Measurements from ENCODE around the gene RPL13. TPM values are rescaled to one million over a fixed set of nuclear protein-coding genes. Genes with fewer than 3 reads are reported as not detected.

The RPL13 gene
- total and polyA plus RNA-seq, 9 of the 15 experiments (the other 6 are each of a cell fraction or from before 2014, with no cell fraction given) = 227 to 6,042 (median 1,633) TPM

DNA sequence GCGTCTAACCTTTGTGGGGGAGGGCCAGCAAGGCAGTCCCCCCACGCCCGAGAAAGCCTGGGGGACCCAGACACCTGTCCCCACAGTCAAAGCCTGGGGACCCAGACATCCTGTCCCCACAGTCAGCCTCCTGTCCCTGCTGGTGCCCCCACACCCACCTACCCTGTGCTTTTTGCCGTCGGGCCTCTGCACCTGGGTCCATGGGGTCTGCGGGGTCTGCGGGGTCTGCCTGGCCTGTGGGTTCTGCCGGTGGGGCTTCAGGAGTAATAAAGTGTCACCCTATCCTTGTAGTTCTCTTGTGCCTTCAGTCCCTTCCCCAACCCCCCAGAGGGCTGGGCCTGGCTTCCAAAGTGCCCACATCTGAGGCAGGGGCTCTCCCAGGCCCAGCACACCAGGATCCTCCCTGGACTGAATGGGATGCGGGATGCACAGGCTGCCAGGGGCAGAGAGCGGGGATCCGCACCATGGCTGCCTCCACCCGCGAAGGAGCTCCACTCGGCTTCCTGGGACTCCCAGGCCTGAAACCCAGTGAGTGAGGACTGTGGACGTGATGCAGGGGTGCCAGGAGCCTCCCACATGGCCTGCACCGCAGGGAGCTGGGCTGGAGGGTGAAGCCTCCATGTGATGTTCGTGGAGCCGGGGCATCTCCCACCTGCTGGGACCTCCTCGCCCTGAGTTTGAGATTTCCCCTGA is 36.6 kb downstream of the RPL13 start:
- H2AFZ ChIP-seq (ENCODE audit: low read depth, low read length) = no peak overlapping the region
- WGBS (ENCODE audit: insufficient coverage, low coverage, missing lambda C conversion rate) = 78% methylated on average over 12 of the region's 19 CpGs
- H3K4me3 ChIP-seq = no peak overlapping the region
- in situ Hi-C loops (cut with MboI) (loop anchor here (10.0 kb wide), 1 partner anchor 268 kb away; no protein-coding TSS in a partner anchor), intact Hi-C loops (cut with micrococcal nuclease) (no loop called here)
- H3K9ac ChIP-seq (ENCODE audit: insufficient read depth in 1 of 2, low read depth in 2 of 2, low read length in 2 of 2) = peak overlapping the region in 1 of 2 experiments; percentile 81; a peak in 2 of 4 replicates
- no peak for TF ChIP-seq LCOR (CRISPR knock-in tag; IDR thresholded peaks at IDR 0.05)
- TF ChIP-seq, protein P1, sequence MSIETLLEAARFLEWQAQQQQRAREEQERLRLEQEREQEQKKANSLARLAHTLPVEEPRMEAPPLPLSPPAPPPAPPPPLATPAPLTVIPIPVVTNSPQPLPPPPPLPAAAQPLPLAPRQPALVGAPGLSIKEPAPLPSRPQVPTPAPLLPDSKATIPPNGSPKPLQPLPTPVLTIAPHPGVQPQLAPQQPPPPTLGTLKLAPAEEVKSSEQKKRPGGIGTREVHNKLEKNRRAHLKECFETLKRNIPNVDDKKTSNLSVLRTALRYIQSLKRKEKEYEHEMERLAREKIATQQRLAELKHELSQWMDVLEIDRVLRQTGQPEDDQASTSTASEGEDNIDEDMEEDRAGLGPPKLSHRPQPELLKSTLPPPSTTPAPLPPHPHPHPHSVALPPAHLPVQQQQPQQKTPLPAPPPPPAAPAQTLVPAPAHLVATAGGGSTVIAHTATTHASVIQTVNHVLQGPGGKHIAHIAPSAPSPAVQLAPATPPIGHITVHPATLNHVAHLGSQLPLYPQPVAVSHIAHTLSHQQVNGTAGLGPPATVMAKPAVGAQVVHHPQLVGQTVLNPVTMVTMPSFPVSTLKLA (conservative IDR thresholded peaks at IDR 0.05) = no peak
- no peak for TF ChIP-seq SMARCB1 (IDR thresholded peaks at IDR 0.05; ENCODE audit: insufficient read length, low read depth)
- no peak for TF ChIP-seq ELF1 (tag; IDR thresholded peaks at IDR 0.05)
- TF ChIP-seq ZBTB7A (IDR thresholded peaks at IDR 0.05; ENCODE audit: borderline replicate concordance, control insufficient read depth, low read depth, low read length) = 0 out of 2 replicates have a peak, but pooled peaks have one; percentile 42
- peak; percentile 61 for TF ChIP-seq POLR2G (IDR thresholded peaks at IDR 0.05; ENCODE audit: low read depth, low read length)
- no peak for TF ChIP-seq CAMTA2 (CRISPR knock-in tag; conservative IDR thresholded peaks at IDR 0.05)
- no peak for TF ChIP-seq ZNF143 (CRISPR knock-in tag; IDR thresholded peaks at IDR 0.05)
- TF ChIP-seq FIP1L1 (IDR thresholded peaks at IDR 0.05; ENCODE audit: low read depth, low read length, poor library complexity, severe bottlenecking) = peak; percentile 43
- no peak for TF ChIP-seq ZNF778 (CRISPR knock-in tag; IDR thresholded peaks at IDR 0.05)
- 0 out of 2 replicates have a peak, but pooled peaks have one; percentile 7 for TF ChIP-seq POLR2AphosphoS5 (IDR thresholded peaks at IDR 0.05; ENCODE audit: control insufficient read depth, insufficient read depth, low read depth, low read length)
- peak; percentile 52; the same call in 1 of the 2 replicates for TF ChIP-seq POLR2A (conservative IDR thresholded peaks at IDR 0.05)
- TF ChIP-seq, protein P2, sequence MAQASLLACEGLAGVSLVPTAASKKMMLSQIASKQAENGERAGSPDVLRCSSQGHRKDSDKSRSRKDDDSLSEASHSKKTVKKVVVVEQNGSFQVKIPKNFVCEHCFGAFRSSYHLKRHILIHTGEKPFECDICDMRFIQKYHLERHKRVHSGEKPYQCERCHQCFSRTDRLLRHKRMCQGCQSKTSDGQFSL (CRISPR knock-in tag; IDR thresholded peaks at IDR 0.05) = no peak
- TF ChIP-seq, protein P2 (tag; IDR thresholded peaks at IDR 0.05) = no peak
- H3K27me3 ChIP-seq (ENCODE audit: control insufficient read depth in 2 of 2, insufficient read depth in 2 of 2, low read length in 2 of 2) = no peaks in the 10 kb centered on the region
- no peaks in the 10 kb centered on the region for H3K79me2 ChIP-seq (ENCODE audit: control insufficient read depth, insufficient read depth, low read length)
- no peak overlapping the region for H3K27ac ChIP-seq (ENCODE audit: extremely low read depth, low read depth, low read length)
- peaks cover 25% of the 10 kb centered on the region; the same call in 2 of the 3 replicates for H3K36me3 ChIP-seq (ENCODE audit: control insufficient read depth, insufficient read depth, low read length)
- FAIRE-seq (no peak), DNase-seq (ENCODE audit: extremely low read depth in 1 of 4, low spot score in 3 of 4) (no peak), ATAC-seq (no peak)
- ChIA-PET CTCF (ENCODE audit: low intra/inter-chr PET ratio) (no interaction called here), POLR2A (interaction anchor here (0.7 kb wide), 1 partner anchor 89 kb away, joined by 3 read pairs; the partner anchor contains the start of gene CDK10)
- H3K4me2 ChIP-seq (ENCODE audit: insufficient read depth, low read length) = no peak overlapping the region
- no peaks in the 10 kb centered on the region for H4K20me1 ChIP-seq (replicated peaks; ENCODE audit: control insufficient read depth, insufficient read depth, low read length)
- no TSS peak for BruUV-seq (replicated peaks)
- peaks cover 0 to 52% of the 10 kb centered on the region in 2 experiments; a peak in 3 of 5 replicates for H3K4me1 ChIP-seq (replicated peaks in 1 of 2; ENCODE audit: control insufficient read depth in 2 of 2, insufficient read depth in 2 of 2, low read length in 2 of 2)
- no peaks in the 10 kb centered on the region for H3K9me1 ChIP-seq (ENCODE audit: control insufficient read depth, insufficient read depth, low read length)
- no peaks in the 10 kb centered on the region for H3K9me3 ChIP-seq (replicated peaks; ENCODE audit: control insufficient read depth, insufficient read depth, low read depth, low read length)
